HepG2 (cell line): Measurements from ENCODE around the gene ZBTB32. TPM values are rescaled to one million over a fixed set of nuclear protein-coding genes. Genes with fewer than 3 reads are reported as not detected.
A peak's percentile ranks its signal among the peaks of the same experiment; 100 is the strongest.

Source experiments
- AGO1 ChIP-seq: fragments of 200-400 bp; formaldehyde crosslinking; IDR thresholded peaks from 2 replicates; pipeline ENCODE4 v1.6.1; 2017; ENCODE audit warnings: mild to moderate bottlenecking, low read depth, low read length, moderate library complexity; ENCODE audit not compliant: poor library complexity, severe bottlenecking
- CREB1 ChIP-seq, 2 experiments: fragments of 450-650 bp in 1 of 2; IDR thresholded peaks; 2 replicates each; pipeline ENCODE4 v1.6.1; 2016 to 2017; ENCODE audit warnings: control low read depth in 1 of 2, mild to moderate bottlenecking in 1 of 2, missing compliant biosample characterization in 1 of 2, missing genetic modification characterization in 1 of 2
- GABPB1 ChIP-seq: IDR thresholded peaks from 2 replicates; pipeline ENCODE4 v1.6.1; 2016; ENCODE audit warnings: mild to moderate bottlenecking, missing genetic modification reagents, moderate library complexity, missing compliant biosample characterization
- HDAC1 ChIP-seq: sonication (generic); formaldehyde crosslinking; IDR thresholded peaks from 2 replicates; pipeline ENCODE4 v1.5.1; 2020; ENCODE audit warnings: mild to moderate bottlenecking, missing genetic modification reagents
- HNF4G ChIP-seq, 2 experiments: sonication (generic) in 1 of 2; formaldehyde crosslinking in 1 of 2; IDR thresholded peaks; 2 replicates each; pipeline versions ENCODE4 v1.4.0 to v1.6.1; 2011 to 2020; ENCODE audit warnings: borderline replicate concordance in 2 of 2, low read depth in 2 of 2, mild to moderate bottlenecking in 2 of 2, low read length in 1 of 2, missing genetic modification reagents in 1 of 2, moderate library complexity in 1 of 2
- NRL ChIP-seq: sonication (generic); formaldehyde crosslinking; IDR thresholded peaks from 2 replicates; pipeline ENCODE4 v1.5.0; 2020; ENCODE audit warnings: missing genetic modification reagents, mild to moderate bottlenecking, moderate library complexity, borderline replicate concordance
- RCOR2 ChIP-seq: IDR thresholded peaks from 2 replicates; pipeline ENCODE4 v1.6.1; 2016; ENCODE audit warnings: missing biosample characterization, missing genetic modification reagents
- RERE ChIP-seq: IDR thresholded peaks from 2 replicates; pipeline ENCODE4 v1.6.1; 2016; ENCODE audit warnings: low read depth, missing genetic modification reagents, missing compliant biosample characterization
- RFXAP ChIP-seq: sonication (generic); formaldehyde crosslinking; IDR thresholded peaks from 2 replicates; pipeline ENCODE4 v1.4.0; 2020; ENCODE audit warnings: missing genetic modification reagents, borderline replicate concordance
- SCMH1 ChIP-seq: sonication (generic); formaldehyde crosslinking; IDR thresholded peaks from 2 replicates; pipeline ENCODE4 v1.9.0; 2021; ENCODE audit warnings: missing genetic modification reagents, mild to moderate bottlenecking, borderline replicate concordance
- SIN3A ChIP-seq: IDR thresholded peaks from 2 replicates; pipeline ENCODE4 v1.6.1; 2011; ENCODE audit warnings: low read depth, mild to moderate bottlenecking, control low read depth, low read length, borderline replicate concordance
- SMARCE1 ChIP-seq: fragments of 450-650 bp; IDR thresholded peaks from 2 replicates; pipeline ENCODE4 v1.6.1; 2017; ENCODE audit warnings: borderline replicate concordance
- SP4 ChIP-seq: sonication (generic); formaldehyde crosslinking; IDR thresholded peaks from 2 replicates; pipeline ENCODE4 v1.8.1; 2023; ENCODE audit warnings: mild to moderate bottlenecking, missing genetic modification reagents
- SP5 ChIP-seq: IDR thresholded peaks from 2 replicates; pipeline ENCODE4 v1.6.1; 2016; ENCODE audit warnings: low read depth, borderline replicate concordance
- ZMYM3 ChIP-seq: sonication (generic); formaldehyde crosslinking; IDR thresholded peaks from 2 replicates; pipeline ENCODE4 v1.5.1; 2020; ENCODE audit warnings: mild to moderate bottlenecking, missing genetic modification reagents
- ZNF354B ChIP-seq: sonication (generic); formaldehyde crosslinking; IDR thresholded peaks from 2 replicates; pipeline ENCODE4 v1.8.0; 2022; ENCODE audit warnings: mild to moderate bottlenecking, missing genetic modification reagents
- ZNF414 ChIP-seq: sonication (generic); formaldehyde crosslinking; IDR thresholded peaks from 2 replicates; pipeline ENCODE4 v1.5.0; 2020; ENCODE audit warnings: missing genetic modification reagents
- ZNF816 ChIP-seq: sonication (generic); formaldehyde crosslinking; IDR thresholded peaks from 2 replicates; pipeline ENCODE4 v1.8.0; 2022; ENCODE audit warnings: missing genetic modification reagents, mild to moderate bottlenecking, borderline replicate concordance
- polyA plus RNA-seq, 8 experiments: library from polyadenylated mRNA; depleted of rRNA in 3 of 8; stranded (reverse) in 7 of 8; unstranded in 1 of 8; fragments of >200 nt; fragmentation: Illumina TruSeq in 4 of 8; extraction: Trizol in 4 of 8; gene quantifications; 2 replicates each; pipeline versions ENCODE4 v1.2.1 to v1.2.3, GENCODE V29; 2011 to 2016; ENCODE audit warnings: low read depth in 4 of 8, missing spikeins in 1 of 8, mixed read lengths in 1 of 8; ENCODE audit not compliant: insufficient read depth in 1 of 8
- total RNA-seq, 5 experiments: library from RNA; depleted of rRNA; stranded (reverse); fragments of >200 nt; fragmentation: Illumina TruSeq; extraction: Trizol; gene quantifications; 2 replicates each; pipeline ENCODE4 v1.2.3, GENCODE V29; 2016; ENCODE audit warnings: low read depth in 1 of 5
- TF ChIP-seq, protein P1 (sequence below): sonication (generic); formaldehyde crosslinking; IDR thresholded peaks from 2 replicates; pipeline ENCODE4 v1.8.0; 2022; ENCODE audit warnings: mild to moderate bottlenecking, missing genetic modification reagents, moderate library complexity
- TF ChIP-seq, protein P2 (sequence below): IDR thresholded peaks from 2 replicates; pipeline ENCODE4 v1.6.1; 2016; ENCODE audit warnings: missing compliant biosample characterization, missing genetic modification reagents, borderline replicate concordance

The ZBTB32 gene
- total and polyA plus RNA-seq, 2 of the 13 experiments (the other 11 are each of a cell fraction or from before 2014, with no cell fraction given), result not detected

DNA sequence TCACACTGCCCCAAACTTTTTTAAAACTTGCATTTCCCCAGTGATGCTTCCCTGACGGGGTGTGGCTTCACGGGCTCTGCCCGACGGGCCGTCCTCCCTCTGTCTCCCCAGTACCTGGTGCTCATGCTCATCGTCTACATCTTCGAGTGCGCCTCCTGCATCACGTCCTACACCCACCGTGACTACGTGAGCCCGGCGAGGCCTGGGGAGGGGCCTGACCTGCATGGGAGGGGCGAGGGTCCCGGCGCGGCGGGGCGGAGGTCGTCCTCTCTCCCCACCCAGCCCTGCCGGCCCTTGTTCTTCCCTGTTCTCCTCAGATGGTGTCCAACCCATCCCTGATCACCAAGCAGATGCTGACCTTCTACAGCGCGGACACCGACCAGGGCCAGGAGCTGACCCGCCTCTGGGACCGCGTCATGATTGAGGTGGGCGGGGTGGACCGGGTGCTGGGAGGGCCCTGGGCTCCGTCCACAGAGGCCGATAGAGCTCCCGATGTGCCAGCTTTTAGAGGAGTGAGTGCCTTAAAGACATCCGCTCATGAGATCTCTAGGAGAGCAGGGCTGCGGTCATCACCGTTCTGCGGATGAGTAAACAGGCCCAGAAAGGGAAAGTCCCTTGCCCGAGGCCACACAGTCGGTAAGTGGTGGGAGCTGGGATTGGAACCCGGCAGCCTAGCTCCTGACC is 31.1 kb upstream of the ZBTB32 start (continued):
- TF ChIP-seq, protein P1, sequence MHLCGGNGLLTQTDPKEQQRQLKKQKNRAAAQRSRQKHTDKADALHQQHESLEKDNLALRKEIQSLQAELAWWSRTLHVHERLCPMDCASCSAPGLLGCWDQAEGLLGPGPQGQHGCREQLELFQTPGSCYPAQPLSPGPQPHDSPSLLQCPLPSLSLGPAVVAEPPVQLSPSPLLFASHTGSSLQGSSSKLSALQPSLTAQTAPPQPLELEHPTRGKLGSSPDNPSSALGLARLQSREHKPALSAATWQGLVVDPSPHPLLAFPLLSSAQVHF (CRISPR knock-in tag), result no peak
- TF ChIP-seq RFXAP (CRISPR knock-in tag) (peak; percentile 38; the same call in 1 of the 2 replicates), SIN3A (peak; percentile 36; the same call in 1 of the 2 replicates), NRL (0 out of 2 replicates have a peak, but pooled peaks have one; percentile 35), ZMYM3 (CRISPR knock-in tag) (peak; percentile 51; the same call in 1 of the 2 replicates), SMARCE1 (no peak), HNF4G (IDR thresholded peaks at IDR 0.05; ENCODE audit: borderline replicate concordance, low read depth, low read length) (no peak), HNF4G (CRISPR knock-in tag; IDR thresholded peaks at IDR 0.05; ENCODE audit: borderline replicate concordance, low read depth) (no peak), CREB1 (IDR thresholded peaks at IDR 0.05) (peak; percentile 49), CREB1 (CRISPR knock-in tag; IDR thresholded peaks at IDR 0.05) (no peak), SCMH1 (CRISPR knock-in tag) (no peak), AGO1 (peak; percentile 40), GABPB1 (CRISPR knock-in tag) (peak; percentile 49; the same call in 1 of the 2 replicates), ZNF354B (CRISPR knock-in tag) (no peak), RERE (CRISPR knock-in tag) (no peak), SP4 (CRISPR knock-in tag) (peak; percentile 57; the same call in 1 of the 2 replicates), ZNF816 (CRISPR knock-in tag) (no peak), ZNF414 (CRISPR knock-in tag) (peak; percentile 22; the same call in 1 of the 2 replicates), RCOR2 (no peak), SP5 (CRISPR knock-in tag) (peak; percentile 42; the same call in 1 of the 2 replicates), HDAC1 (CRISPR knock-in tag) (0 out of 2 replicates have a peak, but pooled peaks have one; percentile 25)
- TF ChIP-seq, protein P2, sequence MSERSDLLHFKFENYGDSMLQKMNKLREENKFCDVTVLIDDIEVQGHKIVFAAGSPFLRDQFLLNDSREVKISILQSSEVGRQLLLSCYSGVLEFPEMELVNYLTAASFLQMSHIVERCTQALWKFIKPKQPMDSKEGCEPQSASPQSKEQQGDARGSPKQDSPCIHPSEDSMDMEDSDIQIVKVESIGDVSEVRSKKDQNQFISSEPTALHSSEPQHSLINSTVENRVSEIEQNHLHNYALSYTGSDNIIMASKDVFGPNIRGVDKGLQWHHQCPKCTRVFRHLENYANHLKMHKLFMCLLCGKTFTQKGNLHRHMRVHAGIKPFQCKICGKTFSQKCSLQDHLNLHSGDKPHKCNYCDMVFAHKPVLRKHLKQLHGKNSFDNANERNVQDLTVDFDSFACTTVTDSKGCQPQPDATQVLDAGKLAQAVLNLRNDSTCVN (CRISPR knock-in tag), result 0 out of 2 replicates have a peak, but pooled peaks have one; percentile 30
